GM10248 (cell line): Measurements from ENCODE around the gene CES4A.
"Not testable (repeated sequence)": the region's sequence is repeated elsewhere in the genome, so short reads cannot be mapped to it uniquely, and the experiment has no call there.

Experiments
- CTCF ChIA-PET: fragments of 300-600 bp; sonication (Branson Sonifier 250); formaldehyde crosslinking; extraction: SDS; loops from one replicate; lab custom pipeline; 2021; ENCODE audit warnings: antibody characterized with exemption; lab: Yijun Ruan, JAX
- POLR2A ChIA-PET: fragments of 350-650 bp; sonication (Branson Sonifier 250); formaldehyde crosslinking; extraction: SDS; loops from one replicate; lab custom pipeline; 2020; ENCODE audit warnings: antibody characterized with exemption; lab: Yijun Ruan, JAX
- DNase-seq: peaks from one replicate; pipeline ENCODE4 v3.0.0; 2012; ENCODE audit errors: extremely low spot score
- CTCF ChIP-seq: IDR thresholded peaks from 2 replicates; pipeline ENCODE4 v1.5.1; 2012; ENCODE audit warnings: mild to moderate bottlenecking, low read depth; ENCODE audit errors: extremely low read depth, missing control alignments, control extremely low read depth

CES4A gene

GRCh38 chr16:66961914-66962313, 26.5 kb upstream of the CES4A start:
- TF ChIP-seq CTCF = no peak
- DNase-seq = no peak
- ChIA-PET CTCF (interaction anchor here (0.8 to 7.0 kb wide), 7 partner anchors 10 to 196 kb away, joined by 3 to 32 read pairs (median 4); no protein-coding TSS in a partner anchor), POLR2A (no interaction called here)

GRCh38 chr16:66964049-66964448, 24.3 kb upstream of the CES4A start:
- CTCF ChIA-PET = interaction anchor here (0.7 to 3.8 kb wide), 9 partner anchors 9 to 222 kb away, joined by 3 to 28 read pairs (median 5); no protein-coding TSS in a partner anchor
- DNase-seq = no peak
- POLR2A ChIA-PET = no interaction called here
- TF ChIP-seq CTCF = no peak

DNA sequence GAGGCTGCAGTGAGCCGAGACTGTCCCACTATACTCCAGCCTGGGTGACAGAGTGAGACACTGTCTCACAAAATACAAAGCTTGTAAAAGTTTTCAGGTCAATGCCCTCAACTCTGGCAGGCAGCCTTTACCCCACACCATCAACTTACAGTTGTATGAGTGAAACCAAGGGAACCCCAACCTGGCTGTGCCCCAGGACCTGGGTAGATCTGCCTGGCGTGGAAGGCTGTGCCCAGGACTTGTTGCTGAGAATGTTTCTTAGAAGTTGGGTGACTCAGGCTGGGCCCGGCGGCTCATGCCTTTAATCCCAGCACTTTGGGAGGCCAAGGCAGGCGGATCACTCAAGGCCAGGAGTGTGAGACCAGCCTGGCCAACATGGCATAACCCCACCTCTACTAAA, 19.5 kb upstream of the CES4A start:
- no peak for TF ChIP-seq CTCF
- DNase-seq = no peak
- CTCF ChIA-PET = interaction anchor here (1.7 kb wide), 2 partner anchors 15 to 22 kb away, joined by 4 to 6 read pairs; no protein-coding TSS in a partner anchor
- POLR2A ChIA-PET = no interaction called here

DNA sequence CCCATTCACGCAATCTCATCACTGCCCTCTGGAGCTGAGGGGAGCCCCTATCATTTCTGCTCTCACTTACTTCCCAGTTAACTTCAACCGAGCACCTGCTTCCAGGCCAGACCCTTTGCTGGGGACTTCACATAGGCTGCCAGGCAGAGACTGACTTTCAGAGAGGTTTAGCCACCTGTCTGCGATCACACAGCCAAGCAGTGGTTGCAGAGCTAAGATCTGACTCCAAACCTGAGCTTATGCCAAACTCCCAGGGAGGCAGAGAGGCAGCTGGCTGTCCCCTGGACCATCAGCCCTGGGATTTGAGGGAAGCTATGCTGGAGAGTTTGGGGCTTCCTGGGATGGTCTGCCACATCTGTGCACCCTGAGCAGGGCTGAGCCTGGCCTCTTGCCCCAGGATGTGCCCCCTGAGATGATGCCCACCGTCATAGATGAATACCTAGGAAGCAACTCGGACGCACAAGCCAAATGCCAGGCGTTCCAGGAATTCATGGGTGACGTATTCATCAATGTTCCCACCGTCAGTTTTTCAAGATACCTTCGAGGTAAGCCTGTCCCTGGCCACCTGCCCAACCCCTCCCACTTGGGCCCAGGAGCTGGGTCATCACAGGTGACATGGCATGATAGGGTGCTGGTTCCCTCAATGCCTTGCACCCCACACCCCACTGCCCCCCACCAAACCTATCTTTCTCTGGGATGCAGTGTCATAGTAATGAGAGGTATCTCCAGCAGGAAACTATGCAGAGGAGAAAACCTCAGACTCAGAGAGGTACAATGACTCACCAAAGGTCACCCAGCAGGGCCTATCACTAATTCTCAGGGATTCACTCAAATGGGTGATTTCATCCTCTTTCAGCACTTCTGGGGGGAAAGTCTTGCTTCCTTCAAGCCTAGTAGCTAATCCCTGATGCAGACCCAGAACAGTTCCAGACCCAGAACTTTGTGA, 17.3 kb upstream of the CES4A start:
- CTCF ChIA-PET = interaction anchor here (1.0 to 2.3 kb wide), 5 partner anchors 11 to 289 kb away, joined by 3 to 15 read pairs (median 4); partner anchors contain the start of gene CES3

GRCh38 chr16:66972983-66973382, 15.4 kb upstream of the CES4A start:
- CTCF ChIA-PET = interaction anchor here (0.9 to 5.1 kb wide), 6 partner anchors 9 to 212 kb away, joined by 3 to 48 read pairs (median 6); no protein-coding TSS in a partner anchor
- POLR2A ChIA-PET = no interaction called here
- no peak for DNase-seq
- no peak for TF ChIP-seq CTCF

More for the DNA sequence above, 17.3 kb upstream of the CES4A start:
- DNase-seq = no peak
- no peak for TF ChIP-seq CTCF
- POLR2A ChIA-PET = no interaction called here

GRCh38 chr16:66973716-66974115, 14.7 kb upstream of the CES4A start:
- no peak for TF ChIP-seq CTCF
- no peak for DNase-seq
- ChIA-PET POLR2A (no interaction called here), CTCF (interaction anchor here (0.9 to 5.1 kb wide), 8 partner anchors 9 to 211 kb away, joined by 3 to 48 read pairs (median 6); partner anchors contain the start of gene CES3)

DNA sequence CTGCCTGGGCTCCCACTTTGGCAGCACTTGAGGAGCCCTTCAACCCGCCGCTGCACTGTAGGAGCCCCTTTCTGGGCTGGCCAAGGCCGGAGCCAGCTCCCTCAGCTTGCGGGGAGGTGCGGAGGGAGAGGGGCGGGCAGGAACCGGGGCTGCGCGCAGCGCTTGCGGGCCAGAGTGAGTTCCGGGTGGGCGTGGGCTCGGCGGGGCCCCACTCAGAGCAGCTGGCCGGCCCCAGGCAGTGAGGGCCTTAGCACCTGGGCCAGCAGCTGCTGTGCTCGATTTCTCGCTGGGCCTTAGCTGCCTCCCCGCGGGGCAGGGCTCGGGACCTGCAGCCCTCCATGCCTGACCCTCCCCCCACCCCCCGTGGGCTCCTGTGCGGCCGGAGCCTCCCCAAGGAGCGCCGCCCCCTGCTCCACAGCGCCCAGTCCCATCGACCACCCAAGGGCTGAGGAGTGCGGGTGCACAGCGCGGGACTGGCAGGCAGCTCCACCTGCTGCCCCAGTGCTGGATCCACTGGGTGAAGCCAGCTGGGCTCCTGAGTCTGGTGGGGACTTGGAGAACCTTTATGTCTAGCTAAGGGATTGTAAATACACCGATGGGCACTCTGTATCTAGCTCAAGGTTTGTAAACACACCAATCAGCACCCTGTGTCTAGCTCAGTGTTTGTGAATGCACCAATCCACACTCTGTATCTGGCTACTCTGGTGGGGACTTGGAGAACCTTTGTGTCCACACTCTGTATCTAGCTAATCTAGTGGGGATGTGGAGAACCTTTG, 14.0 kb upstream of the CES4A start:
- DNase-seq, POLR2A ChIA-PET: not testable (repeated sequence)
- CTCF ChIA-PET = interaction anchor here (0.9 to 5.1 kb wide), 8 partner anchors 13 to 211 kb away, joined by 3 to 48 read pairs (median 4); partner anchors contain the start of gene CES3

- DNase-seq, POLR2A ChIA-PET: not testable (repeated sequence)
- CTCF ChIA-PET = interaction anchor here (0.6 to 5.1 kb wide), 12 partner anchors 11 to 212 kb away, joined by 3 to 48 read pairs (median 4); partner anchors contain the start of genes B3GNT9 and NOL3
These were observed 13.5 kb upstream of the CES4A start for GRCh38 chr16:66974932-66975246.
